ENCODE results near the gene RALBP1.

RALBP1 gene

DNA sequence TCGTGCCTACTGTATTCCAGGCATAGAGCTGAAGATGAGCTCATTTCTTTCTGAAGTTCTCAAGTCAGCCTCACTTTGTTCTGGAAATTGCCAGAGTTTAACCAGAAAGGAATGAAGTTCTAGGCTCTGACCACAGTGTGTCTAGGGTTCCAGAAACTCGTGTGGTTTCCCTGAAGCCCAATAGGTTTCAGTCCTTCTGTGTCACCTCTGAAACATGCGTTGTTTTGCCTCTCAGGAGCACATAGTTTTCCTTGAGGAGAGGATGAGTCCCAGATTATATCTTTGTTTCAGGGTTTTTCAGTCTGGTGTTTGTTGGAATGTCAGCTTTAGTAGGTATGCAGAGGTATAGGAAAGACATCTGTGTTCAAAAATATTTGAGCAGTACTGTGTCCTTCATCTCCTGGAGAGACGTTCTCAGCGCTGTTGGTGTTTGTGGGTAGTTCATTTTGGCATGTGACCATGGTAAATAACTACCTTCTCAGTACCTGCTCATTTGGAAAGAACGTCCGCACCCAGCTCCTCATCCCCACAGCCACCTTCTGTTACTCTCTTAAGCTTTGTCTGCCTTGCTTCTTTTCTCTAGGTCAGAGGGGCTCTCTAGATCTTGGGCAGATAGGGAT is 56.6 kb downstream of the RALBP1 start:
- no peak overlapping the region for H3K27ac ChIP-seq (ENCODE audit: extremely low read depth, low read depth, low read length)
- ChIA-PET CTCF (interaction anchor here (0.6 to 0.8 kb wide), 2 partner anchors 13 to 457 kb away, joined by 3 read pairs; no protein-coding TSS in a partner anchor), POLR2A (no interaction called here)
- no peaks in the 10 kb centered on the region for H3K4me1 ChIP-seq (ENCODE audit: control insufficient read depth, insufficient read depth, low read length)
- no peak overlapping the region for H3K4me3 ChIP-seq (ENCODE audit: low read depth, low read length)
- TF ChIP-seq ZNF140 (tag by site-specific recombination; IDR thresholded peaks at IDR 0.05) (no peak), GLIS1 (tag by site-specific recombination; IDR thresholded peaks at IDR 0.05) (no peak), OSR2 (tag by site-specific recombination; IDR thresholded peaks at IDR 0.05) (no peak)
- no peaks in the 10 kb centered on the region; the same call in 1 of the 2 replicates for H3K9me3 ChIP-seq (ENCODE audit: control insufficient read depth, insufficient read depth, low read depth, low read length)
- peaks cover 16 to 78% of the 10 kb centered on the region in 2 experiments for H3K36me3 ChIP-seq (ENCODE audit: control insufficient read depth in 2 of 2, insufficient read depth in 1 of 2, low read length in 2 of 2)

DNA sequence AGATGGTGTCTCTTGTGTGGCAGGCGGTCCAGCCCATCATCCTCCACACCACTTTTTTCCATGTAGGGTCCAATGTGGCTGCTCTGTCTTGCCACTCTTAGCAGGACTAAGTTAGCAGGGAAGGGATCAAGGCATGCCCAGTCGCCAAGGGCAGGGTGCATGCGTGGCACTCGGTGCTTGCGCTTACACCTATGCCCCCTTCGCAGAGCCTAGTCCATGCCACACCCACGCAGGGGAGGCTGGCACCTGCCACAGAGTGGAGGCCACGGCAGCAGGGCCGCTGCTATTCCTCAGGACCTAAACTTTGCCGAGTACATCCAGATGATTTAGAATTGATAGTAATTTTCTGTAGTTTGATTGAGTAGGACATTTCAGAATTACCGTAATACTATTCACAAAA is 59.5 kb downstream of the RALBP1 start:
- H3K36me3 ChIP-seq (ENCODE audit: control insufficient read depth in 2 of 2, insufficient read depth in 1 of 2, low read length in 2 of 2) = peaks cover 10 to 68% of the 10 kb centered on the region in 2 experiments
- CTCF ChIA-PET = no interaction called here
- TF ChIP-seq, protein P1, sequence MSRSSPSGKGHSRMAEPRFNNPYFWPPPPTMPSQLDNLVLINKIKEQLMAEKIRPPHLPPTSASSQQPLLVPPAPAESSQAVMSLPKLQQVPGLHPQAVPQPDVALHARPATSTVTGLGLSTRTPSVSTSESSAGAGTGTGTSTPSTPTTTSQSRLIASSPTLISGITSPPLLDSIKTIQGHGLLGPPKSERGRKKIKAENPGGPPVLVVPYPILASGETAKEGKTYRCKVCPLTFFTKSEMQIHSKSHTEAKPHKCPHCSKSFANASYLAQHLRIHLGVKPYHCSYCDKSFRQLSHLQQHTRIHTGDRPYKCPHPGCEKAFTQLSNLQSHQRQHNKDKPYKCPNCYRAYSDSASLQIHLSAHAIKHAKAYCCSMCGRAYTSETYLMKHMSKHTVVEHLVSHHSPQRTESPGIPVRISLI (tag by site-specific recombination; IDR thresholded peaks at IDR 0.05) = no peak
- TF ChIP-seq, protein P2, sequence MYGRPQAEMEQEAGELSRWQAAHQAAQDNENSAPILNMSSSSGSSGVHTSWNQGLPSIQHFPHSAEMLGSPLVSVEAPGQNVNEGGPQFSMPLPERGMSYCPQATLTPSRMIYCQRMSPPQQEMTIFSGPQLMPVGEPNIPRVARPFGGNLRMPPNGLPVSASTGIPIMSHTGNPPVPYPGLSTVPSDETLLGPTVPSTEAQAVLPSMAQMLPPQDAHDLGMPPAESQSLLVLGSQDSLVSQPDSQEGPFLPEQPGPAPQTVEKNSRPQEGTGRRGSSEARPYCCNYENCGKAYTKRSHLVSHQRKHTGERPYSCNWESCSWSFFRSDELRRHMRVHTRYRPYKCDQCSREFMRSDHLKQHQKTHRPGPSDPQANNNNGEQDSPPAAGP (tag by site-specific recombination; IDR thresholded peaks at IDR 0.05) = no peak
- TF ChIP-seq ZNF571 (tag by site-specific recombination; IDR thresholded peaks at IDR 0.05) = no peak
- TF ChIP-seq OSR2 (tag by site-specific recombination; IDR thresholded peaks at IDR 0.05) = no peak
- no peak for TF ChIP-seq ZBTB21 (tag by site-specific recombination; IDR thresholded peaks at IDR 0.05)
- TF ChIP-seq, protein P3, sequence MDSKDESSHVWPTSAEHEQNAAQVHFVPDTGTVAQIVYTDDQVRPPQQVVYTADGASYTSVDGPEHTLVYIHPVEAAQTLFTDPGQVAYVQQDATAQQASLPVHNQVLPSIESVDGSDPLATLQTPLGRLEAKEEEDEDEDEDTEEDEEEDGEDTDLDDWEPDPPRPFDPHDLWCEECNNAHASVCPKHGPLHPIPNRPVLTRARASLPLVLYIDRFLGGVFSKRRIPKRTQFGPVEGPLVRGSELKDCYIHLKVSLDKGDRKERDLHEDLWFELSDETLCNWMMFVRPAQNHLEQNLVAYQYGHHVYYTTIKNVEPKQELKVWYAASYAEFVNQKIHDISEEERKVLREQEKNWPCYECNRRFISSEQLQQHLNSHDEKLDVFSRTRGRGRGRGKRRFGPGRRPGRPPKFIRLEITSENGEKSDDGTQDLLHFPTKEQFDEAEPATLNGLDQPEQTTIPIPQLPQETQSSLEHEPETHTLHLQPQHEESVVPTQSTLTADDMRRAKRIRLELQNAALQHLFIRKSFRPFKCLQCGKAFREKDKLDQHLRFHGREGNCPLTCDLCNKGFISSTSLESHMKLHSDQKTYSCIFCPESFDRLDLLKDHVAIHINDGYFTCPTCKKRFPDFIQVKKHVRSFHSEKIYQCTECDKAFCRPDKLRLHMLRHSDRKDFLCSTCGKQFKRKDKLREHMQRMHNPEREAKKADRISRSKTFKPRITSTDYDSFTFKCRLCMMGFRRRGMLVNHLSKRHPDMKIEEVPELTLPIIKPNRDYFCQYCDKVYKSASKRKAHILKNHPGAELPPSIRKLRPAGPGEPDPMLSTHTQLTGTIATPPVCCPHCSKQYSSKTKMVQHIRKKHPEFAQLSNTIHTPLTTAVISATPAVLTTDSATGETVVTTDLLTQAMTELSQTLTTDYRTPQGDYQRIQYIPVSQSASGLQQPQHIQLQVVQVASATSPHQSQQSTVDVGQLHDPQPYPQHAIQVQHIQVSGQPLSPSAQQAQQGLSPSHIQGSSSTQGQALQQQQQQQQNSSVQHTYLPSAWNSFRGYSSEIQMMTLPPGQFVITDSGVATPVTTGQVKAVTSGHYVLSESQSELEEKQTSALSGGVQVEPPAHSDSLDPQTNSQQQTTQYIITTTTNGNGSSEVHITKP (tag by site-specific recombination; IDR thresholded peaks at IDR 0.05) = no peak
- no peak for TF ChIP-seq ZNF623 (tag by site-specific recombination; IDR thresholded peaks at IDR 0.05)
- TF ChIP-seq ZFP37 (tag by site-specific recombination; IDR thresholded peaks at IDR 0.05) = no peak
- no peak for TF ChIP-seq MYNN (tag by site-specific recombination; IDR thresholded peaks at IDR 0.05; ENCODE audit: borderline replicate concordance)
- no peak for TF ChIP-seq TCF7L2 (IDR thresholded peaks at IDR 0.05; ENCODE audit: borderline replicate concordance, low read depth, low read length)
- no peak overlapping the region for H3K4me3 ChIP-seq (ENCODE audit: low read depth, low read length)
- H3K4me1 ChIP-seq (ENCODE audit: control insufficient read depth, insufficient read depth, low read length) = no peaks in the 10 kb centered on the region
- no peak overlapping the region for H3K27ac ChIP-seq (ENCODE audit: extremely low read depth, low read depth, low read length)
- no peaks in the 10 kb centered on the region for H3K9me3 ChIP-seq (ENCODE audit: control insufficient read depth, insufficient read depth, low read depth, low read length)
- POLR2A ChIA-PET = no interaction called here

DNA sequence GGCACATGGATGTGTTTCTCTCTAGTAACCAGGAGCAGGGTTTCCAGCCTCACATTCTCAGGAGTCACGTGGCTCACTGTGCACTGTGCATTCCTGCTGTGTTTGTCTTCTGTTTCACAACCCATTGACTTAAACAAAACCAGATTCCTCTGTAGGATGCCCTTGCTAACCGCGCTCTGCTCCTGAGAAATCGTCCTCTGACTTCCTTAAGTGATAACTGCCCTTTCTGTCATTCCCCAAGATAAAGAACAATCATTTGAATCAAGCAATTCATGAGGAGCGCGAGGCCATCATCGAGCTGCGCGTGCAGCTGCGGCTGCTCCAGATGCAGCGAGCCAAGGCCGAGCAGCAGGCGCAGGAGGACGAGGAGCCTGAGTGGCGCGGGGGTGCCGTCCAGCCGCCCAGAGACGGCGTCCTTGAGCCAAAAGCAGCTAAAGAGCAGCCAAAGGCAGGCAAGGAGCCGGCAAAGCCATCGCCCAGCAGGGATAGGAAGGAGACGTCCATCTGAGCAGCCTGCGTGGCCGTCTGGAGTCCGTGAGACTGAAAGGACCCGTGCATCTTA is 60.2 kb downstream of the RALBP1 start:
- peaks cover 10 to 62% of the 10 kb centered on the region in 2 experiments for H3K36me3 ChIP-seq (ENCODE audit: control insufficient read depth in 2 of 2, insufficient read depth in 1 of 2, low read length in 2 of 2)
- H3K4me3 ChIP-seq (ENCODE audit: low read depth, low read length) = no peak overlapping the region
- ChIA-PET CTCF (no interaction called here), POLR2A (no interaction called here)
- H3K27ac ChIP-seq (ENCODE audit: extremely low read depth, low read depth, low read length) = no peak overlapping the region
- H3K4me1 ChIP-seq (ENCODE audit: control insufficient read depth, insufficient read depth, low read length) = no peaks in the 10 kb centered on the region
- no peaks in the 10 kb centered on the region for H3K9me3 ChIP-seq (ENCODE audit: control insufficient read depth, insufficient read depth, low read depth, low read length)
- TF ChIP-seq, protein P4, sequence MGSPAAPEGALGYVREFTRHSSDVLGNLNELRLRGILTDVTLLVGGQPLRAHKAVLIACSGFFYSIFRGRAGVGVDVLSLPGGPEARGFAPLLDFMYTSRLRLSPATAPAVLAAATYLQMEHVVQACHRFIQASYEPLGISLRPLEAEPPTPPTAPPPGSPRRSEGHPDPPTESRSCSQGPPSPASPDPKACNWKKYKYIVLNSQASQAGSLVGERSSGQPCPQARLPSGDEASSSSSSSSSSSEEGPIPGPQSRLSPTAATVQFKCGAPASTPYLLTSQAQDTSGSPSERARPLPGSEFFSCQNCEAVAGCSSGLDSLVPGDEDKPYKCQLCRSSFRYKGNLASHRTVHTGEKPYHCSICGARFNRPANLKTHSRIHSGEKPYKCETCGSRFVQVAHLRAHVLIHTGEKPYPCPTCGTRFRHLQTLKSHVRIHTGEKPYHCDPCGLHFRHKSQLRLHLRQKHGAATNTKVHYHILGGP (tag by site-specific recombination; IDR thresholded peaks at IDR 0.05) = no peak
- TF ChIP-seq ZNF394 (tag by site-specific recombination; IDR thresholded peaks at IDR 0.05; ENCODE audit: borderline replicate concordance) (no peak), ZNF140 (tag by site-specific recombination; IDR thresholded peaks at IDR 0.05) (no peak), ZNF670 (tag by site-specific recombination; IDR thresholded peaks at IDR 0.05; ENCODE audit: low read depth) (no peak), ZNF350 (tag by site-specific recombination; IDR thresholded peaks at IDR 0.05) (no peak)
- TF ChIP-seq, protein P5, sequence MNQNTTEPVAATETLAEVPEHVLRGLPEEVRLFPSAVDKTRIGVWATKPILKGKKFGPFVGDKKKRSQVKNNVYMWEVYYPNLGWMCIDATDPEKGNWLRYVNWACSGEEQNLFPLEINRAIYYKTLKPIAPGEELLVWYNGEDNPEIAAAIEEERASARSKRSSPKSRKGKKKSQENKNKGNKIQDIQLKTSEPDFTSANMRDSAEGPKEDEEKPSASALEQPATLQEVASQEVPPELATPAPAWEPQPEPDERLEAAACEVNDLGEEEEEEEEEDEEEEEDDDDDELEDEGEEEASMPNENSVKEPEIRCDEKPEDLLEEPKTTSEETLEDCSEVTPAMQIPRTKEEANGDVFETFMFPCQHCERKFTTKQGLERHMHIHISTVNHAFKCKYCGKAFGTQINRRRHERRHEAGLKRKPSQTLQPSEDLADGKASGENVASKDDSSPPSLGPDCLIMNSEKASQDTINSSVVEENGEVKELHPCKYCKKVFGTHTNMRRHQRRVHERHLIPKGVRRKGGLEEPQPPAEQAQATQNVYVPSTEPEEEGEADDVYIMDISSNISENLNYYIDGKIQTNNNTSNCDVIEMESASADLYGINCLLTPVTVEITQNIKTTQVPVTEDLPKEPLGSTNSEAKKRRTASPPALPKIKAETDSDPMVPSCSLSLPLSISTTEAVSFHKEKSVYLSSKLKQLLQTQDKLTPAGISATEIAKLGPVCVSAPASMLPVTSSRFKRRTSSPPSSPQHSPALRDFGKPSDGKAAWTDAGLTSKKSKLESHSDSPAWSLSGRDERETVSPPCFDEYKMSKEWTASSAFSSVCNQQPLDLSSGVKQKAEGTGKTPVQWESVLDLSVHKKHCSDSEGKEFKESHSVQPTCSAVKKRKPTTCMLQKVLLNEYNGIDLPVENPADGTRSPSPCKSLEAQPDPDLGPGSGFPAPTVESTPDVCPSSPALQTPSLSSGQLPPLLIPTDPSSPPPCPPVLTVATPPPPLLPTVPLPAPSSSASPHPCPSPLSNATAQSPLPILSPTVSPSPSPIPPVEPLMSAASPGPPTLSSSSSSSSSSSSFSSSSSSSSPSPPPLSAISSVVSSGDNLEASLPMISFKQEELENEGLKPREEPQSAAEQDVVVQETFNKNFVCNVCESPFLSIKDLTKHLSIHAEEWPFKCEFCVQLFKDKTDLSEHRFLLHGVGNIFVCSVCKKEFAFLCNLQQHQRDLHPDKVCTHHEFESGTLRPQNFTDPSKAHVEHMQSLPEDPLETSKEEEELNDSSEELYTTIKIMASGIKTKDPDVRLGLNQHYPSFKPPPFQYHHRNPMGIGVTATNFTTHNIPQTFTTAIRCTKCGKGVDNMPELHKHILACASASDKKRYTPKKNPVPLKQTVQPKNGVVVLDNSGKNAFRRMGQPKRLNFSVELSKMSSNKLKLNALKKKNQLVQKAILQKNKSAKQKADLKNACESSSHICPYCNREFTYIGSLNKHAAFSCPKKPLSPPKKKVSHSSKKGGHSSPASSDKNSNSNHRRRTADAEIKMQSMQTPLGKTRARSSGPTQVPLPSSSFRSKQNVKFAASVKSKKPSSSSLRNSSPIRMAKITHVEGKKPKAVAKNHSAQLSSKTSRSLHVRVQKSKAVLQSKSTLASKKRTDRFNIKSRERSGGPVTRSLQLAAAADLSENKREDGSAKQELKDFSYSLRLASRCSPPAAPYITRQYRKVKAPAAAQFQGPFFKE (tag by site-specific recombination; IDR thresholded peaks at IDR 0.05; ENCODE audit: borderline replicate concordance) = no peak

Measured in HEK293 (cell line).